Progenitor cell of endocrine pancreas (in vitro differentiated cells): ENCODE measurements around the gene ZNF77. TPM values are rescaled to one million over a fixed set of nuclear protein-coding genes. Genes with fewer than 3 reads are reported as not detected.
"Not testable (repeated sequence)": the region's sequence is repeated elsewhere in the genome, so short reads cannot be mapped to it uniquely, and the experiment has no call there.

Source experiments
- DNase-seq: peaks from one replicate; pipeline ENCODE4 v3.0.0; 2021; ENCODE audit warnings: low spot score; ENCODE audit not compliant: unreplicated experiment
- H3K27ac Mint-ChIP-seq: 2 replicates; pipeline ENCODE4 v1.8.0; 2021; ENCODE audit warnings: mild to moderate bottlenecking, moderate library complexity, mixed read lengths
- H3K27me3 Mint-ChIP-seq: 2 replicates; pipeline ENCODE4 v1.8.0; 2021; ENCODE audit warnings: mixed read lengths
- H3K36me3 Mint-ChIP-seq: 2 replicates; pipeline ENCODE4 v1.8.0; 2022; ENCODE audit warnings: mixed read lengths; ENCODE audit not compliant: insufficient read depth
- H3K4me1 Mint-ChIP-seq: 2 replicates; pipeline ENCODE4 v1.8.0; 2021; ENCODE audit warnings: low read depth, mixed read lengths
- H3K4me3 Mint-ChIP-seq: 2 replicates; pipeline ENCODE4 v1.8.0; 2021; ENCODE audit warnings: low read depth, mild to moderate bottlenecking, moderate library complexity, mixed read lengths
- H3K9me3 Mint-ChIP-seq: 2 replicates; pipeline ENCODE4 v1.8.0; 2021; ENCODE audit warnings: low read depth, mixed read lengths
- long read RNA-seq: library from polyadenylated mRNA; unstranded; transcript quantifications from one replicate; pipeline ENCODE4 v2.0.0, GENCODE V29; 2020
- total RNA-seq: library from RNA; stranded (reverse); gene quantifications from 2 replicates; pipeline ENCODE4 v1.2.1, GENCODE V29; 2021
- TF ChIP-seq, protein P1 (sequence below): fragments of 200-600 bp; sonication (generic); IDR thresholded peaks from one replicate; pipeline ENCODE4 v1.5.0; 2021; ENCODE audit warnings: antibody characterized with exemption, mild to moderate bottlenecking; ENCODE audit not compliant: unreplicated experiment

Gene ZNF77
- total RNA-seq, result 6.3 and 7.1 TPM in 2 replicates
- long read RNA-seq, transcript ZNF77-201 (4 exons, 2,002 nt), result major isoform, 25 of 33 reads
- long read RNA-seq, partial matches to known transcripts, result 2 of 33 reads
- long read RNA-seq, other reads (novel, unspliced or antisense), result 6 of 33 reads

DNA sequence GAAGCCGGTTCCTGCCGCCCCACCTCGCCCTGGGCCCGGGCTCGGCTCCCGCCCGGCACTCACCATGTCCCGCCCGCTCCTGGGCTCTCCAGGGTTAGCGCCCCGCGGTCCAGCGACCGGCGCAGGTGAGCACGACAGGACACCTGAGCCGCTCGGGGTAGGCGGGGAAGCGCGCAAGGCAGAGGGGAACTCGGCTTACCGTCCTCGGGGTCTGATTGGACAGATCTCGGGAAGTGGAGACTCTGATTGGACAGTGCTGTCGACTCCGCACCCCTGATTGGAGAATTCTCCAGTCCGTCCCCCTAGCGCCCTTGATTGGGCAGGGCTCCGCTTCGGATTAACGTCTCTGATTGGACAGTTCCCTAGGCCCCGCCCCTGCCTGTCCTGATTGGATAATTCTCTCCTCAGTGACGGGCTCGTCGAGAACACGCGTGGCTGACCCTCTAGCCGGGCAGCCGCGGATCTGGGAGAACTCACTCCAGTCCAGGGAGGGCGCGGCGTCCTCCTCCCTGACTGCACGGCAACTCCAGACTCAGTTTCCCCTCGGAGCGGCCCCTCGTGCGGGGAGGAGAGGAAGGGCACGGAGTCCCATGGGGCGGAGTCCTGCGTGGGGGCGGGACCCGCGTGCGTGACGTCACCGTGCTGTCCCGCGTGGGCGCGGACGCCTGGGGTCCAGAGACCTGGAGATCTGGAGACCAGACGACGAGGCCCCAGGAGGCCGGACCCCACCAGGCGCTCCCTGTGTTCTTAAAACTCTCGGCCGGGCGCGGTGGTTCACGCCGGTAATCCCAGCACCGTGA lies at the start of gene ZNF77:
Gene ZNF77 (minus strand): TSS at position 197 of the 800 bp plus-strand sequence. CDS start 131 bp downstream, at position 66.
- Mint-ChIP-seq H3K27ac (peak within 1 kb of the TSS; percentile 95), H3K27me3 (no peaks in the 10 kb centered on the region), H3K4me1 (peaks cover 23% of the 10 kb centered on the region), H3K36me3 (peaks cover 23% of the 10 kb centered on the region), H3K9me3 (peaks cover 11% of the 10 kb centered on the region), H3K4me3 (peak within 1 kb of the TSS; percentile 84)
- DNase-seq, result peak; percentile 92
- TF ChIP-seq, protein P1, sequence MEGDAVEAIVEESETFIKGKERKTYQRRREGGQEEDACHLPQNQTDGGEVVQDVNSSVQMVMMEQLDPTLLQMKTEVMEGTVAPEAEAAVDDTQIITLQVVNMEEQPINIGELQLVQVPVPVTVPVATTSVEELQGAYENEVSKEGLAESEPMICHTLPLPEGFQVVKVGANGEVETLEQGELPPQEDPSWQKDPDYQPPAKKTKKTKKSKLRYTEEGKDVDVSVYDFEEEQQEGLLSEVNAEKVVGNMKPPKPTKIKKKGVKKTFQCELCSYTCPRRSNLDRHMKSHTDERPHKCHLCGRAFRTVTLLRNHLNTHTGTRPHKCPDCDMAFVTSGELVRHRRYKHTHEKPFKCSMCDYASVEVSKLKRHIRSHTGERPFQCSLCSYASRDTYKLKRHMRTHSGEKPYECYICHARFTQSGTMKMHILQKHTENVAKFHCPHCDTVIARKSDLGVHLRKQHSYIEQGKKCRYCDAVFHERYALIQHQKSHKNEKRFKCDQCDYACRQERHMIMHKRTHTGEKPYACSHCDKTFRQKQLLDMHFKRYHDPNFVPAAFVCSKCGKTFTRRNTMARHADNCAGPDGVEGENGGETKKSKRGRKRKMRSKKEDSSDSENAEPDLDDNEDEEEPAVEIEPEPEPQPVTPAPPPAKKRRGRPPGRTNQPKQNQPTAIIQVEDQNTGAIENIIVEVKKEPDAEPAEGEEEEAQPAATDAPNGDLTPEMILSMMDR, result no peak

DNA sequence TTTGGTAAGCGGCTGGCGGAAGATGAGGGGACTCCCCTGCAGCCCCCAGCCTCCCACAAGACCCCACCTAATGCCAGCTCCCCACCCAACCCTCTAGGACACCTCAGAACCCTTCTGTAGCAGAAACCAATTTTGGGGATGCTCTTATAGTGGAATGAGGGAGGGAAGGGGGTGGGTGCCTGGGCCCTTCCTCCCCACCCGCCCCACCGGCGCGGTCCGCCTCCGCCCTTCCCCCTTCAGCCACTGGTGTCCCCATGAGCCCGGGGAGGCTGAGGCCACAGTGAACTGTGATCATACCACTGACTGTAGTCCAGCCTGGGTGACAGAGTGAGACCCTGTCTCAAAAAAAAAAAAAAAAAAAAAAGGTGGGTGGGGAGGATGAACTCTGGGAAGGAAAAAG lies 48.8 kb upstream of the ZNF77 start:
- Mint-ChIP-seq H3K4me3 (no peak overlapping the region), H3K27ac (no peak overlapping the region), H3K9me3 (no peaks in the 10 kb centered on the region), H3K36me3 (peaks cover 16% of the 10 kb centered on the region), H3K27me3 (no peaks in the 10 kb centered on the region), H3K4me1 (no peaks in the 10 kb centered on the region)
- TF ChIP-seq, protein P1, result no peak
- DNase-seq, result no peak

DNA sequence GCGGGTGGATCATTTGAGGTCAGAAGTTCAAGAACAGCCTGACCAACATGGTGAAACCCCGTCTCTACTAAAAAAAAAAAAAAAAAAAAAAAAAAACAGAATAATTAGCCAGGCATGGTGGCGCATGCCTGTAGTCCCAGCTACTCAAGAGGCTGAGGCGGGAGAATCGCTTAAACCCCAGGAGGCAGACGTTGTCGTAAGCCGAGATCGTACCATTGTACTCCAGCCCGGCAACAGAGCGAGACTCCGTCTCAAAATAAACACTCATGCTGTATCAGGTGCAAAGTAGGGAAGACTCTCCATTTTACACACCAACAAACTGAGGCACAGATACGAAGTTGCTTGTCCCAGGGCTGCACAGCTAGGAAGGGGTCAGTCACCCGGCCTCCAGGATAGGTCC lies 48.2 kb upstream of the ZNF77 start:
- no peaks in the 10 kb centered on the region for H3K9me3 Mint-ChIP-seq
- H3K4me3 Mint-ChIP-seq, result no peak overlapping the region
- no peaks in the 10 kb centered on the region for H3K27me3 Mint-ChIP-seq
- H3K36me3 Mint-ChIP-seq, result peaks cover 15% of the 10 kb centered on the region
- H3K27ac Mint-ChIP-seq, result no peak overlapping the region
- peaks cover 2% of the 10 kb centered on the region for H3K4me1 Mint-ChIP-seq
- TF ChIP-seq, protein P1, result no peak
- DNase-seq, result no peak

DNA sequence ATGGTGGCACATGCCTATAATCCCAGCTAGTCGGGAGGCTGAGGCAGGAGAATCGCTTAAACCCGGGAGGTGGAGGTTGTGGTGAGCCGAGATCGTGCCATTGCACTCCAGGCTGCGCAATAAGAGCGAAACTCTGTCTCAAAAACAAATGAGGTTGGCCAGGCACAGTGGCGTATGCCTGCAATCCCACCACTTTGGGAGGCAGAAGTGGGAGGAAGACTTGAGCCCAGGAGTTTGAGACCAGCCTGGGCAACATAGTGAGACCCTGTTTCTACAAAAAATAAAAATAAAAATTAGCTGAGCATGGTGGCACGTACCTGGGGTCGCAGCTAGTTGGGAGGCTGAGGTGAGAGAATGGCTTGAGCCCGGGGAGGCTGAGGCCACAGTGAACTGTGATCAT lies 47.6 kb upstream of the ZNF77 start:
- not testable (repeated sequence) for DNase-seq, H3K9me3 Mint-ChIP-seq, H3K27ac Mint-ChIP-seq, H3K27me3 Mint-ChIP-seq, H3K4me1 Mint-ChIP-seq, H3K36me3 Mint-ChIP-seq, H3K4me3 Mint-ChIP-seq

DNA sequence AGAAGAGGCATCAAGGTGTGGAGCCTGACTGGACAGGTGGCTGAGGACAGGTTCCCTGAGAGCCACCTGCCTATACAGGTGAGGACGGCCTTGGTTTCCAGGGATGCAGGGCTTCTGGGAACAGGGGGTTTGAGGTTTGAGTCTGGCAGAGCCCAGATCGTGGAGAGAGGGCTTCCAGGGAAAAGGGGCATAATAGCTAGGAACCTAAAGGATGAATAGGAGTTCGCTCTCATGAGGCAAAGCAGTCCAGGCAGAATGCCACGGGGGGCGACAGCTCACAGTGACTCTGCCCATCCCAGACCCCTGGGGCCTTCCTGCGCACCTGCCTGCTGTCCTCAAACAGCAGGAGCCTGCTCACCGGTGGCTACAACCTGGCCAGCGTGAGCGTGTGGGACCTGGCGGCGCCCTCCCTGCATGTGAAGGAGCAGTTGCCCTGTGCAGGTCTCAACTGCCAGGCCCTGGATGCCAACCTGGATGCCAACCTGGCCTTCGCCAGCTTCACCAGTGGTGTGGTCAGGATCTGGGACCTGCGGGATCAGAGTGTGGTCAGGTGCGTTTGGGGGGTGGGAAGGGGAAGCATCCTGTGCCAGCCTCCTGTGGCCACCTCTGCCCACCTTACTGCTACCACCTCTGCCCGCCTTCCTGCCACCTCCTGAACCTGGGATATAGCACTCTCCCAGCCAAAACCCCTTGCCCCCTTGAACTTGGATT lies 44.6 kb upstream of the ZNF77 start:
- H3K4me3 Mint-ChIP-seq, result no peak overlapping the region
- no peak for DNase-seq
- TF ChIP-seq, protein P1, result no peak
- no peak overlapping the region for H3K27ac Mint-ChIP-seq
- no peaks in the 10 kb centered on the region for H3K36me3 Mint-ChIP-seq
- H3K9me3 Mint-ChIP-seq, result no peaks in the 10 kb centered on the region
- H3K4me1 Mint-ChIP-seq, result peaks cover 14% of the 10 kb centered on the region
- no peaks in the 10 kb centered on the region for H3K27me3 Mint-ChIP-seq
